Measurements from ENCODE around the gene EXOC6. TPM values are rescaled to one million over a fixed set of nuclear protein-coding genes. Genes with fewer than 3 reads are reported as not detected.

EXOC6 gene
- total RNA-seq, 1 donor from 2014 or later, result 25.6 TPM

GRCh38 chr10:92880233-92880861 is 32.0 kb downstream of the EXOC6 start:
- no peaks in the 10 kb centered on the region for H3K27me3 Mint-ChIP-seq (ENCODE audit: insufficient read depth, low read depth)
- no peaks in the 10 kb centered on the region for H3K27me3 ChIP-seq
- no peaks in the 10 kb centered on the region for H3K36me3 ChIP-seq
- peak; percentile 59 for DNase-seq (ENCODE audit: low spot score)
- no peak overlapping the region for H3K4me3 ChIP-seq
- H3K4me1 ChIP-seq, result no peaks in the 10 kb centered on the region
- peaks cover 13% of the 10 kb centered on the region for H4K20me1 ChIP-seq (ENCODE audit: low read depth)
- no peak overlapping the region for H3K9ac ChIP-seq
- H2AFZ ChIP-seq (replicated peaks), result no peak overlapping the region
- peaks cover 6% of the 10 kb centered on the region for H3F3A ChIP-seq (ENCODE audit: low read depth)
- no peaks in the 10 kb centered on the region for H3K79me2 ChIP-seq (ENCODE audit: low read depth)
- TF ChIP-seq CTCF (IDR thresholded peaks at IDR 0.05) (peak; percentile 72), EZH2 (IDR thresholded peaks at IDR 0.05) (no peak)
- no peak overlapping the region for H3K4me3 Mint-ChIP-seq
- H3K4me1 Mint-ChIP-seq, result peaks cover 2% of the 10 kb centered on the region
- H3K27ac ChIP-seq, result no peak overlapping the region
- no peaks in the 10 kb centered on the region for H3K9me3 Mint-ChIP-seq
- no peak overlapping the region for H3K27ac Mint-ChIP-seq
- H3K36me3 Mint-ChIP-seq, result no peaks in the 10 kb centered on the region
- H3K4me2 ChIP-seq, result no peak overlapping the region
- no peaks in the 10 kb centered on the region for H3K9me3 ChIP-seq (ENCODE audit: low read depth)

DNA sequence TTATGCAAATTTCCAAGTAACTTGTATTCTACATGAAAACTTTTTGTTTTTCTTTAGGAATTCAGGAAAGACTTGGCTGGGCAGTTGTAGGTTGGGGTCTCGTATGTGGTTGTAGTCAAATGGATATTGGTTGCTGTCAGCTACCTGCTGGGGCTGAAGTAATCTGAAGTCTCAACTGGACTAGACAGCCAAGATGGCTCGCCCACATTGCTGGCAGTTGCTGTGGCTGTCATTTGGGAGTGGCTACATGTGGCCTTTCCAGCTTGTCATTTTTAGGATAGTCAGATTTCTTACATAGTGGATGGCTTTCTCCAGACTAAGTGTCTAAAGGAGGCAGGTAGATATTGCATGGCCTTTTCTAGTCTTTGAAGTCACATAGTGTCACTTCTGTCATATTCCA is 32.6 kb downstream of the EXOC6 start:
- Mint-ChIP-seq H3K36me3 (no peaks in the 10 kb centered on the region), H3K4me3 (no peak overlapping the region), H3K27me3 (ENCODE audit: insufficient read depth, low read depth) (no peaks in the 10 kb centered on the region)

DNA sequence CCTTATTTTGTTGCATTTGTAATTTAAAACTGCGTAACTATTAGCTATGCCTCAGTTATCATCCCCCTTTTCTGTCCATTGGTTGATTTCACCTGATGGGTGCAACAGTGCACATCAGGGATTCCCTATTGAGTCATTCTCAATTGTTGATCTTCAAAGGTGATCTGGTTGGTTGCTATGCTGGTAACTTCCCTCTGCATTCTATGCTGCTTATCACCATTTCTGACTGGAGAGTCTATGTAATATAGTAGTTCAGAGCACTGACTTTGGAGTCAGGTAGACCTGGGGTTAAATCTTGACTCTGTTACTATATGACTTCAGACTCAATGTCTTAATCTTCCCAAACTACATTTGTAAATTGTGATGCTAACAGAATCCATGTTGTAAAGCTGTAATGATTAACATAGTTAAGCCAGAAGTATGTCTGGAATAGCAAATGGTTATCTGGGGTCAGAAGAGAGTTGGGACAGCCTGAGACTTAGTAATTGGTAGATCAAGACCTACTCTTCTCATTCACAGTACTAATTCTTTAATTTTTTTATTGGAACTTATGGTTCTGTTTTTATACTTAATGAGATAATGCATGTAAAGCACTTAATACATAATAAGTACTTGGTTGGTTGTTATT is 38.1 kb downstream of the EXOC6 start:
- no peak for DNase-seq (ENCODE audit: low spot score)
- no peak overlapping the region for H2AFZ ChIP-seq (replicated peaks)

More for the DNA sequence above, 32.6 kb downstream of the EXOC6 start:
- H3K4me2 ChIP-seq, result no peak overlapping the region
- H3K27me3 ChIP-seq, result no peaks in the 10 kb centered on the region
- Mint-ChIP-seq H3K27ac (no peak overlapping the region), H3K4me1 (peaks cover 4% of the 10 kb centered on the region), H3K9me3 (no peaks in the 10 kb centered on the region)
- H3K4me1 ChIP-seq, result no peaks in the 10 kb centered on the region
- no peak for DNase-seq (ENCODE audit: low spot score)
- TF ChIP-seq CTCF (IDR thresholded peaks at IDR 0.05), result no peak
- no peak for TF ChIP-seq EZH2 (IDR thresholded peaks at IDR 0.05)
- no peak for TF ChIP-seq EZH2phosphoT487 (IDR thresholded peaks at IDR 0.05)
- no peaks in the 10 kb centered on the region for H3K79me2 ChIP-seq (ENCODE audit: low read depth)
- H3F3A ChIP-seq (ENCODE audit: low read depth), result peaks cover 6% of the 10 kb centered on the region
- H4K20me1 ChIP-seq (ENCODE audit: low read depth), result peaks cover 14% of the 10 kb centered on the region
- H3K36me3 ChIP-seq, result no peaks in the 10 kb centered on the region
- H3K27ac ChIP-seq, result no peak overlapping the region
- no peak overlapping the region for H2AFZ ChIP-seq (replicated peaks)
- no peak overlapping the region for H3K4me3 ChIP-seq
- H3K9ac ChIP-seq, result no peak overlapping the region
- H3K9me3 ChIP-seq (ENCODE audit: low read depth), result no peaks in the 10 kb centered on the region

More for the DNA sequence above, 38.1 kb downstream of the EXOC6 start:
- no peaks in the 10 kb centered on the region for H3K27me3 ChIP-seq
- TF ChIP-seq EZH2 (IDR thresholded peaks at IDR 0.05), result no peak
- TF ChIP-seq CTCF (IDR thresholded peaks at IDR 0.05), result no peak
- no peak for TF ChIP-seq EZH2phosphoT487 (IDR thresholded peaks at IDR 0.05)
- Mint-ChIP-seq H3K4me1 (peaks cover 8% of the 10 kb centered on the region), H3K27ac (no peak overlapping the region), H3K9me3 (no peaks in the 10 kb centered on the region), H3K4me3 (no peak overlapping the region), H3K36me3 (no peaks in the 10 kb centered on the region), H3K27me3 (ENCODE audit: insufficient read depth, low read depth) (no peaks in the 10 kb centered on the region)
- no peaks in the 10 kb centered on the region for H3K36me3 ChIP-seq
- no peaks in the 10 kb centered on the region for H3K4me1 ChIP-seq
- no peak overlapping the region for H3K27ac ChIP-seq
- H3K9ac ChIP-seq, result no peak overlapping the region
- H3K4me2 ChIP-seq, result no peak overlapping the region
- no peaks in the 10 kb centered on the region for H3K79me2 ChIP-seq (ENCODE audit: low read depth)
- peaks cover 6% of the 10 kb centered on the region for H3F3A ChIP-seq (ENCODE audit: low read depth)
- peaks cover 3% of the 10 kb centered on the region for H4K20me1 ChIP-seq (ENCODE audit: low read depth)
- no peak overlapping the region for H3K4me3 ChIP-seq
- H3K9me3 ChIP-seq (ENCODE audit: low read depth), result no peaks in the 10 kb centered on the region
